Ishikawa (cell line): ENCODE measurements around the gene NGDN.

Experiments used
- CEBPB ChIP-seq: IDR thresholded peaks from 2 replicates; pipeline ENCODE4 v1.6.1; 2012
- CREB1 ChIP-seq: IDR thresholded peaks from 2 replicates; pipeline ENCODE4 v1.6.1; 2012; ENCODE audit warnings: low read depth
- EGR1 ChIP-seq: IDR thresholded peaks from 2 replicates; pipeline ENCODE4 v1.6.1; 2012
- EP300 ChIP-seq: IDR thresholded peaks from 2 replicates; pipeline ENCODE4 v1.6.1; 2012; ENCODE audit warnings: borderline replicate concordance
- FOXM1 ChIP-seq: IDR thresholded peaks from 2 replicates; pipeline ENCODE4 v1.6.1; 2012; ENCODE audit warnings: low read depth, borderline replicate concordance
- MAX ChIP-seq: IDR thresholded peaks from 2 replicates; pipeline ENCODE4 v1.6.1; 2012
- NFIC ChIP-seq: IDR thresholded peaks from 2 replicates; pipeline ENCODE4 v1.6.1; 2012
- RAD21 ChIP-seq: IDR thresholded peaks from 2 replicates; pipeline ENCODE4 v1.6.1; 2012; ENCODE audit warnings: low read depth
- TAF1 ChIP-seq: IDR thresholded peaks from 2 replicates; pipeline ENCODE4 v1.6.1; 2012; ENCODE audit warnings: low read depth, mild to moderate bottlenecking
- TCF12 ChIP-seq: IDR thresholded peaks from 2 replicates; pipeline ENCODE4 v1.6.1; 2012; ENCODE audit warnings: low read depth
- TEAD4 ChIP-seq: IDR thresholded peaks from 2 replicates; pipeline ENCODE4 v1.6.1; 2012
- USF1 ChIP-seq: IDR thresholded peaks from 2 replicates; pipeline ENCODE4 v1.6.1; 2012
- YY1 ChIP-seq: IDR thresholded peaks from 2 replicates; pipeline ENCODE4 v1.6.1; 2012; ENCODE audit warnings: low read depth
- ZBTB7A ChIP-seq: IDR thresholded peaks from 2 replicates; pipeline ENCODE4 v1.6.1; 2012; ENCODE audit warnings: low read depth
- TF ChIP-seq, protein P1 (sequence below): IDR thresholded peaks from 2 replicates; pipeline ENCODE4 v1.6.1; 2012; ENCODE audit warnings: low read depth, mild to moderate bottlenecking

The NGDN gene

DNA sequence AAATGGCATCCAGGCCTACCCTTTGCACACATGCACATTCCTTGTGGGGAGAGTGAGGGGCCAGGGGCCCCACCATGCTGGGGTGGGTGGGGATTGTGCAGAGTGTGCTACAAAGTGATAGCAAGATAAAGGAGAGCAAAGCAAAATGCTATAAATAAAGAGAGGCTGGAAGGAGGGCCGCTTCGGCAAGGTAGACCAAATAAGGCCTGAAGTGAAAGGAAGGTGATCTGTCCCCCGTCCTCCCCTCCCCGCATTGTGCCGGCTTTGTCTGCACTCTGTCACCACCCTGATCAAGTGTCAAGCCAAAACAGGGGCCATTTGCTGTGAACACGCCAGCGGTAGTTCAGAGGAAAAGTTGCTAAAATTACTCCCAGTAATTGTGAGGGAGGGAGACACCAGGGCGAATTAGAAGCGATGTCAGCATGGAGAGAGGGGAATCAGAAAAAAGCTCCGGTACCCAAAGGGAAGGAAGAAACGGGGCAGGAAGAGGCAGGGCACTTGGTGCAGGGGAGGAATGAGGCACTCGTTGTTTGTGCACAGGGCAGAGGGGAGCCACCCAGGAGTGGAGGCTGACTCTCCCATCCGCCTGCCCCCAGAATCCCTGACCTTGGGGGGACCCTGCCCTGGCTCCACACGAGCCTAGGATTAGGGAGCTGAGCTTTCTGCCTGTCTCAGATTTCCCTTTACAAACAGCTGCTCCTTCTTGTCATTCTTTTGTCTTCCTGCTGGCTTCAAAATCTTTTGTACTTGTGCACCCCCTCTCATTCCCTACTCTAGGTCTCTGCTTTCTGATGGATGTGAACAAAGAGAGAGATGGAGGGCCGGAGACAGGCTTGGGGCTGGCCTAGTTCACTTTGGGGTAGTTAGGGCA lies 31.2 kb upstream of the NGDN start:
- TF ChIP-seq EP300 (no peak), CREB1 (no peak), CEBPB (no peak), TCF12 (no peak), FOXM1 (no peak), NFIC (no peak), MAX (no peak), ZBTB7A (no peak), TEAD4 (no peak), EGR1 (no peak), USF1 (no peak), TAF1 (no peak), RAD21 (no peak), YY1 (no peak)
- TF ChIP-seq, protein P1, sequence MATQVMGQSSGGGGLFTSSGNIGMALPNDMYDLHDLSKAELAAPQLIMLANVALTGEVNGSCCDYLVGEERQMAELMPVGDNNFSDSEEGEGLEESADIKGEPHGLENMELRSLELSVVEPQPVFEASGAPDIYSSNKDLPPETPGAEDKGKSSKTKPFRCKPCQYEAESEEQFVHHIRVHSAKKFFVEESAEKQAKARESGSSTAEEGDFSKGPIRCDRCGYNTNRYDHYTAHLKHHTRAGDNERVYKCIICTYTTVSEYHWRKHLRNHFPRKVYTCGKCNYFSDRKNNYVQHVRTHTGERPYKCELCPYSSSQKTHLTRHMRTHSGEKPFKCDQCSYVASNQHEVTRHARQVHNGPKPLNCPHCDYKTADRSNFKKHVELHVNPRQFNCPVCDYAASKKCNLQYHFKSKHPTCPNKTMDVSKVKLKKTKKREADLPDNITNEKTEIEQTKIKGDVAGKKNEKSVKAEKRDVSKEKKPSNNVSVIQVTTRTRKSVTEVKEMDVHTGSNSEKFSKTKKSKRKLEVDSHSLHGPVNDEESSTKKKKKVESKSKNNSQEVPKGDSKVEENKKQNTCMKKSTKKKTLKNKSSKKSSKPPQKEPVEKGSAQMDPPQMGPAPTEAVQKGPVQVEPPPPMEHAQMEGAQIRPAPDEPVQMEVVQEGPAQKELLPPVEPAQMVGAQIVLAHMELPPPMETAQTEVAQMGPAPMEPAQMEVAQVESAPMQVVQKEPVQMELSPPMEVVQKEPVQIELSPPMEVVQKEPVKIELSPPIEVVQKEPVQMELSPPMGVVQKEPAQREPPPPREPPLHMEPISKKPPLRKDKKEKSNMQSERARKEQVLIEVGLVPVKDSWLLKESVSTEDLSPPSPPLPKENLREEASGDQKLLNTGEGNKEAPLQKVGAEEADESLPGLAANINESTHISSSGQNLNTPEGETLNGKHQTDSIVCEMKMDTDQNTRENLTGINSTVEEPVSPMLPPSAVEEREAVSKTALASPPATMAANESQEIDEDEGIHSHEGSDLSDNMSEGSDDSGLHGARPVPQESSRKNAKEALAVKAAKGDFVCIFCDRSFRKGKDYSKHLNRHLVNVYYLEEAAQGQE = no peak

DNA sequence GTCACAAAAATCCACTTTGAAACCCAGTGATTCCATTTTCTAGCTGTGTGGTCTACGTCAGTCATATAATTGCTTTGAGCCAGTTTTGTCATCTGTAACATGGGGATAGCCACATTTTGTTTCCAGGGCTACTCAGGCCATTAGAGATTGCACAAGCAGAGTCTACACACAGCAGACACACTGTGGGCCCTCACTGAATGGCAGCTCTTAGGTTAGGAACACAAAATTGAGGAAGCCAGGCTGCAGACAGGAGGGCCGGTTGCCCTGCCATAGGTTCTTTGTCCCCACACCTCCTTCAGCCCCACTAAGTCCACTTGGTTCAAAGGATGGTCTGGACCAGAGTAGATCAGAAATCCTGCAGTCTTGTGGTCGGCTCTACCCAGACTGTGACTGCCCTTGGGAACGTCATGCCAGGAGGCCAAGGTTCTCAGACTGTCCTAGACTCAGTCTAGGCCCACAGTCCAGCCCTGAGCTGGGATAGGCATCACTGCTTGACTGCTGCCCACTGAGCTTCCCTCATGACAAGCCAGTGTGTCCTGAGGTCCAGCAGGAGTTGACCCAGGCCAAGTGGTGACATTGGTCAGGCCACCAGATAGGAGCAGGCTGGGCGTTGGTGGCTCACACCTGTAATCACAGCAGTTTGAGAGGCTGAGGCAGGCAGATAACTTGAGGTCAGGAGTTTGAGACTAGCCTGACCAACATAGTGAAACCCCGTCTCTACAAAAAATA lies 30.2 kb upstream of the NGDN start:
- TF ChIP-seq TAF1 (no peak), NFIC (no peak), TEAD4 (no peak), TCF12 (no peak), FOXM1 (no peak), EGR1 (no peak)

DNA sequence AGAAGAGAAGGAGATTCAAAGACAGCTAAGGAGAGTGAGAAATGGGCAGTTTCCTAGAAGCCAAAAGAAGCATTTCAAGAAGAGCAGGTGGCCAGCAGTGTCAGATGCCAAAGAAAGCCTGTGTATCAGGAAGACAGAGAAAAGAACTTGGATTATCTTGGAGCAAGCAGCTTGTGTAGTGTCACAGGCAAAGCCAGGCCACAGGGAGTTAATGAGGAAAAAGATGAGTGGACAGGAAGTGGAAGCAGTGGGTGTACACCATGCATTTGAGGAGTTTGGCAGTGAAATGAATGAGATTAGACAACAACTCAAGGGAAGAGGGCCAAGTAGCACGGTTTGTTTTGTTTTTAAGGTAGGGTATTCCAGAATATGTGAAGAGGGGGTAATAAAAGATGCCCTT lies 28.4 kb upstream of the NGDN start:
- TF ChIP-seq TEAD4 = no peak

GRCh38 chr14:23442721-23443356 lies 26.7 kb upstream of the NGDN start:
- TF ChIP-seq TCF12 (no peak), TAF1 (no peak), MAX (no peak), EP300 (no peak), ZBTB7A (no peak), CREB1 (no peak)
- TF ChIP-seq, protein P1 = no peak

- TF ChIP-seq TCF12 = no peak
- TF ChIP-seq MAX = no peak
- TF ChIP-seq ZBTB7A = no peak
- no peak for TF ChIP-seq TAF1
- TF ChIP-seq EGR1 = no peak
Observed at GRCh38 chr14:23443411-23443812, 26.1 kb upstream of the NGDN start.

GRCh38 chr14:23443881-23444280 lies 25.6 kb upstream of the NGDN start:
- TF ChIP-seq TAF1 (no peak), EP300 (no peak), CEBPB (no peak)
